Measurements from ENCODE around the gene RND3.

DNA sequence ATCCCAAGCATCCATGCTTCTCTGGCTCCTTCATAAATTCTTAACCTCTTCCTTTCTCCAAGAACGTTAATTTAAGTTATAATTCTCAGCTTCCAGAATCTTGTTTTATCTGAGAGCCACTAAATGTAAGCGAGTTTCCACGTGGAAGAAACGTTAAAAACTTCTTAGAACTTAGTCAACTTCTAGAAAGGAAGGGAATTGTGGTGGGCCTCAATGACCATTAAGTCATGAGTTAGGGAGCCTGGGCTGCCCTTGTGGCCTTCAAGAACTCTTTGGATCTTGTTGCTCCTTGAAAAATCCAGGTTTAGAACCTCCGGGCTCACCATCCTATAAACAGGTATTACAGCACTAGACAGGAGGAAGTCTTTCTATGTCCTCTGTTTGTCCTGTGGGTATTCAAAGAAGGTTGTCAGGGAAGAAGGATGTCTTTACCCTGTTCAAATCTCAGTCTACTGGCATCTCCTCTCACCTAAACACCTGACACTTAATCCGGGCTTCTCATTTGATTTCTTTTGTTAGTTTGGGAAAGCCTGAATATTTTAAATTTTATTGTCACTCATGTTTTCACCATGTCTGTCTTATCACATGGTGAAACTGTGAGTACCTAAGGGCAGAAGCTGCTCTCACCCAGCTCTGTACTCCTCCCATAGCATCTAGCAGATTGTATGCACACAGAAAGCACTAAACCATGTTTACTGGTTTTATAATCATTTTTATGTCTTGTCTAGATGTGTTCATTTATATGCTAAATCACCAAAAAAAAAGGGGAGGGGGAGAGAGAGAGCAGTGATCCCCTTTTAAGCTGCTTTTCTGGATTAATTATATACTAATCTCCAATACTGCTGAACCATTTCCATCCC, 6.3 kb downstream of the RND3 start:
- no peak for TF ChIP-seq ZC3H4 (CRISPR knock-in tag; IDR thresholded peaks at IDR 0.05; ENCODE audit: borderline replicate concordance)
- no peak for TF ChIP-seq FOSL1 (CRISPR knock-in tag; IDR thresholded peaks at IDR 0.05; ENCODE audit: borderline replicate concordance)
- no peak for TF ChIP-seq NFIC (IDR thresholded peaks at IDR 0.05; ENCODE audit: low read length)
- TF ChIP-seq, protein P1, sequence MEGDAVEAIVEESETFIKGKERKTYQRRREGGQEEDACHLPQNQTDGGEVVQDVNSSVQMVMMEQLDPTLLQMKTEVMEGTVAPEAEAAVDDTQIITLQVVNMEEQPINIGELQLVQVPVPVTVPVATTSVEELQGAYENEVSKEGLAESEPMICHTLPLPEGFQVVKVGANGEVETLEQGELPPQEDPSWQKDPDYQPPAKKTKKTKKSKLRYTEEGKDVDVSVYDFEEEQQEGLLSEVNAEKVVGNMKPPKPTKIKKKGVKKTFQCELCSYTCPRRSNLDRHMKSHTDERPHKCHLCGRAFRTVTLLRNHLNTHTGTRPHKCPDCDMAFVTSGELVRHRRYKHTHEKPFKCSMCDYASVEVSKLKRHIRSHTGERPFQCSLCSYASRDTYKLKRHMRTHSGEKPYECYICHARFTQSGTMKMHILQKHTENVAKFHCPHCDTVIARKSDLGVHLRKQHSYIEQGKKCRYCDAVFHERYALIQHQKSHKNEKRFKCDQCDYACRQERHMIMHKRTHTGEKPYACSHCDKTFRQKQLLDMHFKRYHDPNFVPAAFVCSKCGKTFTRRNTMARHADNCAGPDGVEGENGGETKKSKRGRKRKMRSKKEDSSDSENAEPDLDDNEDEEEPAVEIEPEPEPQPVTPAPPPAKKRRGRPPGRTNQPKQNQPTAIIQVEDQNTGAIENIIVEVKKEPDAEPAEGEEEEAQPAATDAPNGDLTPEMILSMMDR (CRISPR knock-in tag; IDR thresholded peaks at IDR 0.05) = no peak
- TF ChIP-seq HDAC1 (CRISPR knock-in tag; IDR thresholded peaks at IDR 0.05) = no peak
- no peak for TF ChIP-seq ZNF501 (CRISPR knock-in tag; IDR thresholded peaks at IDR 0.05)
- no peak for TF ChIP-seq ZNF101 (CRISPR knock-in tag; IDR thresholded peaks at IDR 0.05; ENCODE audit: borderline replicate concordance, low read depth)

Data from HepG2 (cell line).